Neuronal stem cell (in vitro differentiated cells): ENCODE data around the gene MACROD2.

Source experiments
- DNase-seq: peaks from one replicate; pipeline ENCODE4 v3.0.0-alpha.2; 2013; ENCODE audit warnings: low spot score
- H2AFZ ChIP-seq: one replicate; pipeline ENCODE4 v1.6.1; 2013; ENCODE audit warnings: mild to moderate bottlenecking, low read length, inconsistent platforms
- H2AK5ac ChIP-seq: 2 replicates; pipeline ENCODE4 v1.6.1; 2013; ENCODE audit warnings: low read depth, mild to moderate bottlenecking, inconsistent platforms, low read length, moderate library complexity, mixed read lengths
- H2BK120ac ChIP-seq: 2 replicates; pipeline ENCODE4 v1.6.1; 2013; ENCODE audit warnings: low read depth, mild to moderate bottlenecking, inconsistent platforms, low read length, moderate library complexity, mixed read lengths
- H2BK12ac ChIP-seq: one replicate; pipeline ENCODE4 v1.6.1; 2013; ENCODE audit warnings: low read length, inconsistent platforms
- H2BK15ac ChIP-seq: 2 replicates; pipeline ENCODE4 v1.6.1; 2013; ENCODE audit warnings: mild to moderate bottlenecking, low read length, inconsistent platforms, mixed read lengths
- H2BK5ac ChIP-seq: one replicate; pipeline ENCODE4 v1.6.1; 2013; ENCODE audit warnings: inconsistent platforms, mild to moderate bottlenecking, low read length, moderate library complexity
- H3K14ac ChIP-seq: one replicate; pipeline ENCODE4 v1.6.1; 2013; ENCODE audit warnings: low read length, inconsistent platforms
- H3K18ac ChIP-seq: 2 replicates; pipeline ENCODE4 v1.6.1; 2013; ENCODE audit warnings: low read length, inconsistent platforms
- H3K23ac ChIP-seq: 2 replicates; pipeline ENCODE4 v1.6.1; 2013; ENCODE audit warnings: low read depth, mild to moderate bottlenecking, mixed read lengths, low read length, inconsistent platforms; ENCODE audit not compliant: poor library complexity
- H3K27ac ChIP-seq: replicated peaks from 3 replicates; pipeline ENCODE4 v1.5.1; 2013; ENCODE audit warnings: low read length, inconsistent platforms
- H3K27me3 ChIP-seq, 3 experiments: 2 replicates each; pipeline ENCODE4 v1.6.1; 2013; ENCODE audit warnings: low read length in 3 of 3, mild to moderate bottlenecking in 2 of 3, inconsistent platforms in 1 of 3, low read depth in 1 of 3, mixed read lengths in 1 of 3, moderate library complexity in 1 of 3; ENCODE audit not compliant: control insufficient read depth in 3 of 3, insufficient read depth in 3 of 3
- H3K36me3 ChIP-seq, 2 donors: replicated peaks in 1 of 2; 2 replicates each; pipeline ENCODE4 v1.6.1; 2013; ENCODE audit warnings: low read length in 2 of 2; ENCODE audit not compliant: control insufficient read depth in 2 of 2, insufficient read depth in 2 of 2
- H3K4ac ChIP-seq: 2 replicates; pipeline ENCODE4 v1.6.1; 2013; ENCODE audit warnings: inconsistent platforms, mild to moderate bottlenecking, low read length, moderate library complexity
- H3K4me1 ChIP-seq, 2 donors: 1 replicate in 1 of 2; 2 replicates in 1 of 2; pipeline ENCODE4 v1.6.1; 2013; ENCODE audit warnings: low read length in 2 of 2, low read depth in 1 of 2; ENCODE audit not compliant: control insufficient read depth in 2 of 2, insufficient read depth in 1 of 2
- H3K4me2 ChIP-seq: one replicate; pipeline ENCODE4 v1.6.1; 2013; ENCODE audit warnings: mild to moderate bottlenecking, low read length, inconsistent platforms; ENCODE audit not compliant: insufficient read depth, poor library complexity, severe bottlenecking
- H3K4me3 ChIP-seq, 2 donors: 2 replicates each; pipeline ENCODE4 v1.5.1; 2013; ENCODE audit warnings: low read length in 2 of 2, mild to moderate bottlenecking in 2 of 2, inconsistent platforms in 1 of 2, moderate library complexity in 1 of 2
- H3K79me1 ChIP-seq: one replicate; pipeline ENCODE4 v1.6.1; 2013; ENCODE audit warnings: low read depth, mild to moderate bottlenecking, inconsistent platforms, low read length, moderate library complexity
- H3K9ac ChIP-seq: one replicate; pipeline ENCODE4 v1.6.1; 2013; ENCODE audit warnings: mild to moderate bottlenecking, low read depth, low read length, inconsistent platforms; ENCODE audit not compliant: poor library complexity
- H3K9me3 ChIP-seq, 2 donors: replicated peaks in 1 of 2; 2 replicates each; pipeline versions ENCODE3 to v1.6.1; 2013; ENCODE audit warnings: low read length in 2 of 2, mild to moderate bottlenecking in 2 of 2, inconsistent platforms in 1 of 2, low read depth in 1 of 2, mixed read lengths in 1 of 2, moderate library complexity in 1 of 2; ENCODE audit not compliant: control insufficient read depth in 2 of 2, insufficient read depth in 1 of 2
- H4K8ac ChIP-seq: one replicate; pipeline ENCODE4 v1.6.1; 2013; ENCODE audit warnings: low read depth, mild to moderate bottlenecking, inconsistent platforms, low read length, moderate library complexity
- H4K91ac ChIP-seq: one replicate; pipeline ENCODE4 v1.6.1; 2013; ENCODE audit warnings: low read length, low read depth, mild to moderate bottlenecking, inconsistent platforms; ENCODE audit not compliant: poor library complexity
- WGBS, 2 donors: extraction: QIAGEN DNeasy Blood & Tissue Kit; methylation state at CpG; one replicate each; pipeline ENCODE4 v1.1.7; 2013; ENCODE audit warnings: missing lambda C conversion rate in 2 of 2, mixed read lengths in 1 of 2; ENCODE audit not compliant: insufficient read length in 2 of 2, insufficient replicate concordance in 1 of 2; ENCODE audit errors: extremely low coverage in 2 of 2; 5-methylcytosine and 5-hydroxymethylcytosine counted together

The MACROD2 gene

DNA sequence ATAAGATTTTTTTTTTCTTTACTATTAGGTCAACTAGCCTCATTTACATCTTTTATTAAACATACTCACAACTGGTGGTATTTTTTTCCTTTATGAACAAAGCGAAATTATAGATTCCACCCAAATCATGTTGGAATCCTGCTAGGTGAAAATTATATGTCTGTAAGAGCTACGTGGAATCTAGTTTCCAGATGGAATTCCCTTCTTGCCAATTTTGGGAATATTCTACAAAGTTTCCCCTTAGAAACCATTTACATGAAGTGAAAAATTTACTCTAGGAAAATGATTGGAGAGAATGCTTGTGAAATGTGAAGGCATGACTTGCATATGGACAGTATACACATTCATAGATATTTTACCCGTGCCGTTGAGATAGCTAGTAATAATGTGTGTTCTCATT is 1466.6 kb downstream of the MACROD2 start:
- Histone ChIP-seq H3K79me1 (no peaks in the 10 kb centered on the region), H3K4ac (no peak overlapping the region), H3K18ac (no peak overlapping the region), H3K36me3 (no peaks in the 10 kb centered on the region), H2BK15ac (no peak overlapping the region), H4K8ac (no peak overlapping the region), H2AFZ (no peak overlapping the region), H3K27me3 (no peaks in the 10 kb centered on the region), H3K14ac (no peak overlapping the region), H3K23ac (no peak overlapping the region), H3K27ac (no peak overlapping the region), H3K4me2 (no peak overlapping the region), H4K91ac (no peak overlapping the region), H2BK120ac (no peak overlapping the region), H2BK5ac (no peak overlapping the region), H2BK12ac (no peak overlapping the region), H3K4me3 (no peak overlapping the region), H3K9ac (no peak overlapping the region), H3K4me1 (no peaks in the 10 kb centered on the region), H3K9me3 (no peaks in the 10 kb centered on the region), H2AK5ac (no peak overlapping the region)
- DNase-seq, result no peak
- no CpG with 5 or more reads among the region's 4 CpGs for WGBS, 2 donors

GRCh38 chr20:15475483-15475882 is 1480.2 kb downstream of the MACROD2 start:
- Histone ChIP-seq H3K4me1 (no peaks in the 10 kb centered on the region), H4K8ac (no peak overlapping the region), H3K4me2 (no peak overlapping the region), H4K91ac (no peak overlapping the region), H2BK5ac (no peak overlapping the region), H2BK12ac (no peak overlapping the region), H2BK120ac (no peak overlapping the region), H3K27ac (no peak overlapping the region), H3K18ac (no peak overlapping the region), H2AFZ (no peak overlapping the region), H3K9ac (no peak overlapping the region), H3K4me3 (no peak overlapping the region), H3K14ac (no peak overlapping the region), H3K27me3 (no peaks in the 10 kb centered on the region), H3K4ac (no peak overlapping the region), H3K79me1 (no peaks in the 10 kb centered on the region), H3K9me3 (peaks cover 0 to 2% of the 10 kb centered on the region in 2 donors), H2BK15ac (no peak overlapping the region), H3K23ac (no peak overlapping the region), H3K36me3 (no peaks in the 10 kb centered on the region), H2AK5ac (no peak overlapping the region)
- DNase-seq, result no peak
- no CpG with 5 or more reads among the region's 5 CpGs for WGBS, 2 donors

DNA sequence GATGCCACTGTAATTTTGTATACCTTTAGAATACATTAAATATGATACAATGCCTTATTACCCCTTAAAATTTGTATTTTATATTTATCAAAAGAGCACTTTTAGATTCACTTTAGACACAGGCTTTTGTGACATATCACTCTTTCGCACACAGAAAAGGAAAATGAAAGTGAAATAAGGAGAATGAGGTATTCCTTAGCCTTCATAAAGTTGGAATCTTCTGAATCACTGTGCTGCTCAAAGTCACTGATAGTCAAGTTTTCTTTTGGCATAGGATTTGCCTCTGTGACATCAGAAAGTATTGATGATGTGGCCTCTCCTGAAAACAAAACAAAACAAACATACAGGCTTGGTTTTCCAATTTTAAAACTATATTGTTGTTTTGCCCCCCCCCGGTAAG is 1480.9 kb downstream of the MACROD2 start:
- Histone ChIP-seq H2AK5ac (no peak overlapping the region), H2AFZ (no peak overlapping the region), H2BK120ac (no peak overlapping the region), H3K14ac (no peak overlapping the region), H3K4ac (no peak overlapping the region), H2BK5ac (no peak overlapping the region), H4K8ac (no peak overlapping the region), H2BK12ac (no peak overlapping the region), H3K18ac (no peak overlapping the region), H3K27ac (no peak overlapping the region), H3K23ac (no peak overlapping the region), H3K9ac (no peak overlapping the region), H3K4me2 (no peak overlapping the region), H3K36me3 (no peaks in the 10 kb centered on the region), H3K79me1 (no peaks in the 10 kb centered on the region), H2BK15ac (no peak overlapping the region), H3K9me3 (peaks cover 0 to 2% of the 10 kb centered on the region in 2 donors), H3K4me3 (no peak overlapping the region), H4K91ac (no peak overlapping the region), H3K27me3 (no peaks in the 10 kb centered on the region), H3K4me1 (no peaks in the 10 kb centered on the region)
- WGBS, 2 donors, result no CpG with 5 or more reads among the region's 2 CpGs
- DNase-seq, result no peak

- Histone ChIP-seq H3K27ac (no peak overlapping the region), H3K9ac (no peak overlapping the region), H3K18ac (no peak overlapping the region), H3K36me3 (no peaks in the 10 kb centered on the region), H3K23ac (no peak overlapping the region), H3K4me3 (no peak overlapping the region), H3K27me3 (no peaks in the 10 kb centered on the region), H2BK5ac (no peak overlapping the region), H2AFZ (no peak overlapping the region), H3K79me1 (no peaks in the 10 kb centered on the region), H2BK12ac (no peak overlapping the region), H4K8ac (no peak overlapping the region), H2BK120ac (no peak overlapping the region), H3K14ac (no peak overlapping the region), H2BK15ac (no peak overlapping the region), H3K9me3 (peaks cover 0 to 2% of the 10 kb centered on the region in 2 donors), H3K4me1 (no peaks in the 10 kb centered on the region), H3K4ac (no peak overlapping the region), H4K91ac (no peak overlapping the region), H2AK5ac (no peak overlapping the region), H3K4me2 (no peak overlapping the region)
- DNase-seq, result no peak
- no CpG with 5 or more reads among the region's 5 CpGs for WGBS, 2 donors
These were observed 1481.5 kb downstream of the MACROD2 start for GRCh38 chr20:15476781-15477180.
